Sigmoid colon (tissue), 7 donors: ENCODE measurements around the gene SPIN1. TPM values are rescaled to one million over a fixed set of nuclear protein-coding genes. Genes with fewer than 3 reads are reported as not detected.

ENCODE experiments used
- DNase-seq: peaks from one replicate; pipeline ENCODE4 v3.0.0-alpha.2; 2019
- H3K27ac ChIP-seq, 4 donors: fragments of 200-600 bp; sonication (generic); one replicate each; pipeline ENCODE4 v1.5.1; 2016 to 2019; ENCODE audit warnings: mild to moderate bottlenecking in 1 of 4
- H3K27me3 ChIP-seq, 3 donors: fragments of 200-600 bp; sonication (generic); one replicate each; pipeline ENCODE4 v1.5.1; 2019; ENCODE audit warnings: mild to moderate bottlenecking in 1 of 3
- H3K36me3 ChIP-seq, 4 donors: fragments of 200-600 bp; sonication (generic); one replicate each; pipeline ENCODE4 v1.5.1; 2016 to 2019
- H3K4me1 ChIP-seq, 4 donors: fragments of 200-600 bp; sonication (generic); one replicate each; pipeline ENCODE4 v1.5.1; 2017 to 2019
- H3K4me3 ChIP-seq, 4 donors: fragments of 200-600 bp; sonication (generic); one replicate each; pipeline ENCODE4 v1.5.1; 2017 to 2019; ENCODE audit warnings: mild to moderate bottlenecking in 2 of 4, moderate library complexity in 1 of 4
- H3K9me3 ChIP-seq, 4 donors: fragments of 200-600 bp in 3 of 4; sonication (generic) in 3 of 4; one replicate each; pipeline versions ENCODE4 v1.5.1 to v1.6.1; 2013 to 2019
- CTCF ChIP-seq, 4 experiments: fragments of 450-650 bp in 3 of 4; fragments of 200-600 bp in 1 of 4; IDR thresholded peaks; one replicate each; pipeline ENCODE4 v1.5.1; 2016 to 2019; ENCODE audit warnings: antibody characterized with exemption in 4 of 4, mild to moderate bottlenecking in 3 of 4, moderate library complexity in 2 of 4
- EP300 ChIP-seq, 4 donors: sonication (generic); formaldehyde crosslinking; IDR thresholded peaks; one replicate each; pipeline ENCODE4 v1.6.1; 2017; ENCODE audit warnings: antibody characterized with exemption in 4 of 4
- POLR2A ChIP-seq, 2 donors: fragments of 450-650 bp; IDR thresholded peaks; one replicate each; pipeline ENCODE4 v1.6.1; 2016; ENCODE audit warnings: antibody characterized with exemption in 2 of 2, mild to moderate bottlenecking in 2 of 2, moderate library complexity in 2 of 2
- POLR2AphosphoS5 ChIP-seq, 4 donors: sonication (generic); formaldehyde crosslinking; IDR thresholded peaks; one replicate each; pipeline ENCODE4 v1.6.1; 2017; ENCODE audit warnings: antibody characterized with exemption in 4 of 4
- WGBS, 2 donors: extraction: QIAGEN DNeasy Blood & Tissue Kit; methylation state at CpG; one replicate each; pipeline ENCODE4 v1.1.7; 2013; 5-methylcytosine and 5-hydroxymethylcytosine counted together
- intact Hi-C: fragments of 100-400 bp; cut with DNase I; formaldehyde crosslinking; loops from one replicate; pipeline ENCODE4 v1.15.1; 2023
- polyA plus RNA-seq, 3 donors: library from polyadenylated mRNA; stranded (reverse); fragments of 200-250 nt; gene quantifications; one replicate each; pipeline ENCODE4 v1.2.3, GENCODE V29; 2013
- total RNA-seq, 4 donors: library from RNA; depleted of rRNA; stranded (reverse); fragments of >200 nt; gene quantifications; one replicate each; pipeline ENCODE4 v1.1.0, GENCODE V29; 2016
- donor health status: healthy with polysubstance abuse.
- donor health status: Bipolar disorder and iron deficiency.
- donor health status: healthy.

The SPIN1 gene
- total and polyA plus RNA-seq, 7 donors: 23.3 to 102 (median 79.2) TPM

DNA sequence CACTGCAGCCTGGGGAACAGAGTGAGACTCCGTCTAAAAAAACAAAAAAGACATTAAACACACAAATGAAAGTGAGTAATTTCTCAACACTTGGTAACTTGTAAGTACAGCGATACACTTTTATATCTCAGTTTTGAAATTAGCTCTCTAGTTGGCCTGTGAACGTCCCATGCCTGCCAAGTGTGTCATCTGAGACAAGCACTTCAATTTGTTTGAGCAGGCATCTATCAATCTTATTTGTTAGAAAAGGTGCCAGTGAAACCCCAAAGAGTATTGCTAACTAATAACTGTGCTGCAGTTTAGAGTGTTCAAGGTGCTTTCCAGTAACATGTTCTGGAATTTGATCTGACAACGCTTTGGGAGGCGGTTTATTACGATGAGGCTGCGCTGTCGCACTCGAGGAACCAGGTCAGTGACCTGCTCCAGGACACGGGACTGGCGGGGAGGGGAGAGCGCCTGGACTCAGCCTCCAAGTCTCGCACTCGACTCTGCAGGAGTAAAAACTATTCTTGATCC is 1.1 kb upstream of the SPIN1 start:
- H3K27me3 ChIP-seq: no peaks in the 10 kb centered on the region
- TF ChIP-seq EP300 (IDR thresholded peaks at IDR 0.05) (no peak), POLR2A (IDR thresholded peaks at IDR 0.05) (no peak), POLR2AphosphoS5 (IDR thresholded peaks at IDR 0.05) (no peak), CTCF (IDR thresholded peaks at IDR 0.05) (no peak)
- DNase-seq: peak; percentile 69
- peak overlapping the region; percentile 87 to 96 (median 95) for H3K27ac ChIP-seq
- WGBS, 2 donors: 6 to 28% methylated on average over 14 of the region's 14 CpGs
- peak overlapping the region; percentile 54 to 97 (median 96) for H3K4me3 ChIP-seq
- no peaks in the 10 kb centered on the region for H3K9me3 ChIP-seq
- intact Hi-C loops: loop anchor here (5.0 to 10.0 kb wide), 7 partner anchors 190 to 705 kb away; partner anchors contain the start of genes CDK20 and CTSL
- H3K4me1 ChIP-seq: peaks cover 0 to 29% (median 23%) of the 10 kb centered on the region in 4 donors
- no peaks in the 10 kb centered on the region for H3K36me3 ChIP-seq

DNA sequence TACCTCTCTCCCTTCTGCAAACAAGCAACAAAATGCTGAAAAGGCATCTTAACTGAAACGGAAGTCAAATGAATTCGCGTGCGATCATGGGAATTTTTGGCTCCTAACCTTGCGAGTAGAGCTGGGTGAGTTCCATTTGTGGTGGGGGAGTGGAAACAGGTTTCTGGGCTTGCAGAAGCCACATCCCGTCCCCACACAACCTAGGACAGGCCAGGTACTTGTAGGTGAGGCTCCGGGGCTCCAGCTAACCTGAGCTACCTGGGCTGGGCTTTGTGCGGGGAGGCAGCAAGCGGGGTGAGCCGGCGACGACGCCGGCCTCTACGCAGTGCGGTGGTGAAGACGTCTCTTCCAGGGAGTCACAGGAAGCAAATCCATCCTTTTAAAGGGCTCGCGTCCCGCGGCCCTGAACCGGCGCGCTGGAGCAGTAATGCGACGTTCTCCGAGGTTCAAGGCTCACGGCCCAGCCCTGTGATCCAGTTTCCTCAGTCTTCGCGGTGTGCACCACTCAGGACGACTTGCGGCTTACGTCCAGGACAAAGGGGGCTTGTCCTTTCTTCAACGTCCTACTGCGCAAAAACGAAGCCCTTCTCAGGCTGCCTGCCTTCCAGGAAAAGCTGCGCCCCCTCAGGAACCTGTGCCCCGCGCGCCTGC is 567 bp upstream of the SPIN1 start:
- H3K27ac ChIP-seq: peak overlapping the region; percentile 87 to 96 (median 95)
- peak; percentile 79 for DNase-seq
- H3K4me3 ChIP-seq: peak overlapping the region; percentile 54 to 97 (median 96)
- H3K9me3 ChIP-seq: no peaks in the 10 kb centered on the region
- TF ChIP-seq POLR2A (IDR thresholded peaks at IDR 0.05): peak; percentile 28 to 52
- TF ChIP-seq EP300 (IDR thresholded peaks at IDR 0.05): no peak
- TF ChIP-seq POLR2AphosphoS5 (IDR thresholded peaks at IDR 0.05): peak; percentile 19 to 70 (median 41)
- TF ChIP-seq CTCF (IDR thresholded peaks at IDR 0.05): no peak
- H3K27me3 ChIP-seq: no peaks in the 10 kb centered on the region
- intact Hi-C loops: loop anchor here (5.0 to 10.0 kb wide), 7 partner anchors 190 to 705 kb away; partner anchors contain the start of genes CDK20 and CTSL
- no peaks in the 10 kb centered on the region for H3K36me3 ChIP-seq
- H3K4me1 ChIP-seq: peaks cover 0 to 34% (median 27%) of the 10 kb centered on the region in 4 donors
- WGBS, 2 donors: 1% methylated on average over 40 of the region's 40 CpGs

DNA sequence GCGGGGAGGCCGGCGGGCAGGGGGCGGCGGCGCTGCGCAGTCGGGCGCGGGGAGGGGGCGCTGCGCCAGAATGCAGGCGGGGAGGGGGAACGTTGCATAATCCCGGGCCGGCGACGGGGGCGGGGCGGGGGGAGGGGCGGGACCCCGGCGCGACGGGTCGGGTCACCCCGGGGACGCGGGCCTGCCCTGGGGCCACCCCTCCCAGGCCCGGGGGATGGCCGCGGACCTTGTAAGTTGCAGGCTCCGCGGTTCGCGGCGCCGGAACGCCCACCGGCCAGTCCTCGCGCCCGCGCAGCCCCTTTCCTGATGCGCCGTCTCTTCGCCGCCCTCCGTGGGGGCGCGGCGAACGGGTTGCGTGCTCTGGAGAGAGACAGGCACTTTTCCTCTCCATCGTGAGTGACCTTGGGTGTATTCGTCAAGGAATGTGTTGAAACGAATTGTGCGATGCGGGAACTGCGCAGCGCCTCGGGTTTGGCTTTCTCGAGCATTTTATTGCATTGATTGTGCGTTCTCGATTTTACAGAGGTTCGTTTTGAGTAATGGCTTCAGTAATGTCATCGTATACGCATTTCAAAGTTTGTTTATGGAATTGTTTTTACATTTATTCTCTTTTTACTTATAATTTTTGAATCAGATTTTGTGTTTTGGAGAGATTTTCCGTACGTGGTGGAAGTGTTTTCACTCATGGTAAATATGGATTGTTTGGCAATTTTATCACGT is 802 bp downstream of the SPIN1 start:
- TF ChIP-seq CTCF (IDR thresholded peaks at IDR 0.05): no peak
- TF ChIP-seq POLR2AphosphoS5 (IDR thresholded peaks at IDR 0.05): peak in 3 of 4 donors; percentile 47 to 68 (median 48)
- Histone ChIP-seq H3K4me3 (peak overlapping the region; percentile 54 to 97 (median 96)), H3K9me3 (no peaks in the 10 kb centered on the region), H3K27ac (peak overlapping the region; percentile 87 to 96 (median 95)), H3K27me3 (no peaks in the 10 kb centered on the region), H3K36me3 (no peaks in the 10 kb centered on the region), H3K4me1 (peaks cover 0 to 38% (median 28%) of the 10 kb centered on the region in 4 donors)
- 1% methylated on average over 71 of the region's 71 CpGs for WGBS, 2 donors
- DNase-seq: peak; percentile 81
- intact Hi-C loops: loop anchor here (5.0 to 10.0 kb wide), 7 partner anchors 188 to 707 kb away; partner anchors contain the start of genes CDK20 and CTSL

DNA sequence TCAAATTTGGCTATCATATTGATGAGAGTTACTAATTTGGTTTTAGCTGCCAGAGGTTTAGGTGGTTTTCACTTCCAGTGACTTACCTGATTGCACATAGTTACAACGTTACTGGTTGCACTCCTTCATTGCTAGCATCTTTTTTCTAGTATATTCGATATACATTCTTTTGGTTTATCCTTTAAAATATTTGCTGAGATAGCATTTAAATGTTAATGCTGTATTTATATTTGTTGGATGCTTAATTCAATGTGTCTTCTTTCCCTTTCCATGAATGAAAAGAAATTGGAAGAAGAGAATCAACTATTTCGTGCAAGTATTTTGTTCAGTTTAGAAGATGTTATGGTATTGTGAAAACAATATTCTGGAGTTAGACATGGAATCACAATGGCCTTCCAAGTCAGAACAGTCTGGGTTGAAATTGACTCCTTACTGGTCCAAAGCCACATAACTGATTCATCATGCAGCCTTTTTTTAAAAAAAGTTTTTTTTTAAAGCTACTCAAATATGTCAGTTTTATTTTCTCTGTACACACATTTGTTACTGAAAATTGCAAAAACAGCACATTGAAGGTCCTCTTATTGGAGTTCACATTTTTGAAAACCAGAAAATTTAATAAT is 2.2 kb downstream of the SPIN1 start:
- H3K36me3 ChIP-seq: no peaks in the 10 kb centered on the region
- intact Hi-C loops: loop anchor here (5.0 kb wide), 1 partner anchor 147 kb away; the partner anchor contains the start of gene NXNL2
- H3K4me3 ChIP-seq: no peak overlapping the region
- DNase-seq: no peak
- no peaks in the 10 kb centered on the region for H3K9me3 ChIP-seq
- peak overlapping the region in 3 of 4 donors; percentile 87 to 96 (median 95) for H3K27ac ChIP-seq
- WGBS, 2 donors: 73 to 76% methylated on average over 3 of the region's 3 CpGs
- H3K4me1 ChIP-seq: peaks cover 0 to 40% (median 30%) of the 10 kb centered on the region in 4 donors
- TF ChIP-seq POLR2A (IDR thresholded peaks at IDR 0.05) (no peak), POLR2AphosphoS5 (IDR thresholded peaks at IDR 0.05) (no peak), EP300 (IDR thresholded peaks at IDR 0.05) (no peak), CTCF (IDR thresholded peaks at IDR 0.05) (no peak)
- H3K27me3 ChIP-seq: no peaks in the 10 kb centered on the region
